ENCODE results near the gene SSTR4. TPM values are rescaled to one million over a fixed set of nuclear protein-coding genes. Genes with fewer than 3 reads are reported as not detected.

SSTR4 gene
- total and polyA plus RNA-seq, 9 donors = 0.15 to 0.69 TPM; not detected in 7

GRCh38 chr20:23021541-23021940 lies 13.6 kb upstream of the SSTR4 start:
- TF ChIP-seq, protein P1, sequence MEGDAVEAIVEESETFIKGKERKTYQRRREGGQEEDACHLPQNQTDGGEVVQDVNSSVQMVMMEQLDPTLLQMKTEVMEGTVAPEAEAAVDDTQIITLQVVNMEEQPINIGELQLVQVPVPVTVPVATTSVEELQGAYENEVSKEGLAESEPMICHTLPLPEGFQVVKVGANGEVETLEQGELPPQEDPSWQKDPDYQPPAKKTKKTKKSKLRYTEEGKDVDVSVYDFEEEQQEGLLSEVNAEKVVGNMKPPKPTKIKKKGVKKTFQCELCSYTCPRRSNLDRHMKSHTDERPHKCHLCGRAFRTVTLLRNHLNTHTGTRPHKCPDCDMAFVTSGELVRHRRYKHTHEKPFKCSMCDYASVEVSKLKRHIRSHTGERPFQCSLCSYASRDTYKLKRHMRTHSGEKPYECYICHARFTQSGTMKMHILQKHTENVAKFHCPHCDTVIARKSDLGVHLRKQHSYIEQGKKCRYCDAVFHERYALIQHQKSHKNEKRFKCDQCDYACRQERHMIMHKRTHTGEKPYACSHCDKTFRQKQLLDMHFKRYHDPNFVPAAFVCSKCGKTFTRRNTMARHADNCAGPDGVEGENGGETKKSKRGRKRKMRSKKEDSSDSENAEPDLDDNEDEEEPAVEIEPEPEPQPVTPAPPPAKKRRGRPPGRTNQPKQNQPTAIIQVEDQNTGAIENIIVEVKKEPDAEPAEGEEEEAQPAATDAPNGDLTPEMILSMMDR (IDR thresholded peaks at IDR 0.05) = no peak
- no peak for TF ChIP-seq EP300 (IDR thresholded peaks at IDR 0.05)
- no peak for TF ChIP-seq POLR2A (IDR thresholded peaks at IDR 0.05)
- Histone ChIP-seq H3K4me3 (no peak overlapping the region), H3K27me3 (no peaks in the 10 kb centered on the region), H3K27ac (no peak overlapping the region), H3K36me3 (no peaks in the 10 kb centered on the region), H3K4me1 (ENCODE audit: insufficient read depth) (peaks cover 1% of the 10 kb centered on the region), H3K9me3 (no peaks in the 10 kb centered on the region)
- 89 to 95% (median 91%) methylated on average over 1 of the region's 1 CpG for WGBS, 3 donors
- DNase-seq = no peak
- intact Hi-C loops (cut with DNase I) = no loop called here

DNA sequence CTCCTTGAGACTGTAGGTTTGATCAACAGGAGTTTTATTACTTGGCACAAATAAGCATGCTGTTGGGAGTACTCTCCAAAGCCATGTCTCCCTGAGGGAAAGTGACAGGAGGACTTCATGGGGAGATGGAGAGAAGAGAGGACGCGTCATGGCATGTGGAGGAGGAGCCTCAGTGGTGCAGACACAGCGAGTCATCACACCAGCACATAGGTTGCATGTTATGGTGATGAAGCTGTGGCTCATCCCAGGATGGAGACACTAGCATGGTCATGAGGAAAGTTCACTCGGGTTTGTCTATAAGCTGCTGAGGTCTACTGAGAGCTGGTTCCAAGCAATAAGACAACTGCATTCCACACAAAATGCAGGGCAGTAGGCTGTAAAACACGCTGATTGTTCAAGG lies 13.2 kb upstream of the SSTR4 start:
- intact Hi-C loops (cut with DNase I) = no loop called here

DNA sequence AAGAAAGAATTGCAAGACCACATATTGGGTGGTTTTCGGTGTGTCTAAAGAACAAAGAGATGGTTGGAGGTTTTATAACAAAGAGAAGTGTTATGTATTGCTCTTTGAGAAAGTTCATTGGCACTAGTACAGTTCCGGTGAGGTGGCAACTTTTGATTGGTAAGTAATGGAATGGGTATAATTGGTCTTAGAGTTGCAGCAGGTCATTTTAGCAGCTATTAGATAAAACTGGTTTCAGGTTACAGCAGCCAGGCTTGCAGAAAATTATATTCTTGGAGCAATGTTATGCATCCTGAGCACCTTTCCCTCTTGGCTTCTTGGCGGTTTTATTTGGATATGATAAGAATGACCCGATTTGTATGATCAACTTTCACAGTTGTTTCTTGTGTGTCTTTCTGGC lies 12.3 kb upstream of the SSTR4 start:
- H3K27me3 ChIP-seq = no peaks in the 10 kb centered on the region
- H3K4me1 ChIP-seq (ENCODE audit: insufficient read depth) = peaks cover 1% of the 10 kb centered on the region
- no peak overlapping the region for H3K4me3 ChIP-seq
- no peak for TF ChIP-seq POLR2A (IDR thresholded peaks at IDR 0.05)
- TF ChIP-seq, protein P1 (IDR thresholded peaks at IDR 0.05) = no peak
- no peak for TF ChIP-seq EP300 (IDR thresholded peaks at IDR 0.05)
- no peaks in the 10 kb centered on the region for H3K9me3 ChIP-seq
- H3K27ac ChIP-seq = no peak overlapping the region
- intact Hi-C loops (cut with DNase I) = no loop called here
- no peaks in the 10 kb centered on the region for H3K36me3 ChIP-seq
- 51 to 56% (median 55%) methylated on average over 4 of the region's 4 CpGs for WGBS, 3 donors
- no peak for DNase-seq

More for the DNA sequence above, 13.2 kb upstream of the SSTR4 start:
- H3K36me3 ChIP-seq = no peaks in the 10 kb centered on the region
- WGBS, 3 donors = 92 to 97% (median 94%) methylated on average over 5 of the region's 5 CpGs
- H3K27me3 ChIP-seq = no peaks in the 10 kb centered on the region
- no peak overlapping the region for H3K4me3 ChIP-seq
- peaks cover 1% of the 10 kb centered on the region for H3K4me1 ChIP-seq (ENCODE audit: insufficient read depth)
- TF ChIP-seq POLR2A (IDR thresholded peaks at IDR 0.05) = no peak
- TF ChIP-seq, protein P1 (IDR thresholded peaks at IDR 0.05) = no peak
- TF ChIP-seq EP300 (IDR thresholded peaks at IDR 0.05) = no peak
- no peak overlapping the region for H3K27ac ChIP-seq
- no peaks in the 10 kb centered on the region for H3K9me3 ChIP-seq
- no peak for DNase-seq

DNA sequence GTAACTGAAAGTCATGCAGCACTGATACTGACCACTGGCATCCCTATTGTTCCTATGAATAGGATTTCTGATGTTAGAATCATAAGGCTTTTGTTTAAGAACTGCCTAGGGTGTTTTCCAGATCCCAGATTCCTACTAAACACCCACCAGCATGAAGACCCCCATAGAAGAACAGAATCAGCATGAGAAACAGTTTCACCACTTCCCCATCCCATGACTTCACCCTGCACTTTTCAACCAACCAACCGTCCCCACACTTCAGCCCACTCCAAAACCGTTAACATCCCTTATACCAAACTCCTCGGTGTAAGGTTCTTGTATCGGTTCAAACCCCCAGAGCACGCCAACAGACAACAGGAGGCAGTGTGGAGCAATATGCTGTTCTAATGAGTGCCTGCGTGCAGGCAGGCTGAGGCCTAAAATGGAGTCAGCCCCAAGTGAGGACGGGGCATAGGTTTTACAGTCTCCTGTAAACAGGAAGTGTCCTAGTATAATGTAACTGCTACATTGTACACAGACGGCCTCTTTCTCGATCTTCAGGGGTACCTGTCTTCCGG lies 11.4 kb upstream of the SSTR4 start:
- intact Hi-C loops (cut with DNase I) = no loop called here
- Histone ChIP-seq H3K27ac (no peak overlapping the region), H3K27me3 (no peaks in the 10 kb centered on the region), H3K4me1 (ENCODE audit: insufficient read depth) (peaks cover 1% of the 10 kb centered on the region), H3K4me3 (no peak overlapping the region), H3K36me3 (no peaks in the 10 kb centered on the region), H3K9me3 (no peaks in the 10 kb centered on the region)
- no peak for DNase-seq
- TF ChIP-seq, protein P1 (IDR thresholded peaks at IDR 0.05) = no peak
- TF ChIP-seq POLR2A (IDR thresholded peaks at IDR 0.05) (no peak), EP300 (IDR thresholded peaks at IDR 0.05) (no peak)
- 94 to 96% (median 96%) methylated on average over 10 of the region's 10 CpGs for WGBS, 3 donors

Data from ovary (tissue), 9 donors.